HPDE6-E6E7 (cell line): ENCODE results near the gene GFRA3.
"Not testable (repeated sequence)": the region's sequence is repeated elsewhere in the genome, so short reads cannot be mapped to it uniquely, and the experiment has no call there.

ENCODE experiments used
- DNase-seq: peaks from one replicate; pipeline ENCODE4 v3.0.0; 2011; ENCODE audit warnings: missing footprints; ENCODE audit errors: extremely low spot score

The GFRA3 gene, protein sequence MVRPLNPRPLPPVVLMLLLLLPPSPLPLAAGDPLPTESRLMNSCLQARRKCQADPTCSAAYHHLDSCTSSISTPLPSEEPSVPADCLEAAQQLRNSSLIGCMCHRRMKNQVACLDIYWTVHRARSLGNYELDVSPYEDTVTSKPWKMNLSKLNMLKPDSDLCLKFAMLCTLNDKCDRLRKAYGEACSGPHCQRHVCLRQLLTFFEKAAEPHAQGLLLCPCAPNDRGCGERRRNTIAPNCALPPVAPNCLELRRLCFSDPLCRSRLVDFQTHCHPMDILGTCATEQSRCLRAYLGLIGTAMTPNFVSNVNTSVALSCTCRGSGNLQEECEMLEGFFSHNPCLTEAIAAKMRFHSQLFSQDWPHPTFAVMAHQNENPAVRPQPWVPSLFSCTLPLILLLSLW

DNA sequence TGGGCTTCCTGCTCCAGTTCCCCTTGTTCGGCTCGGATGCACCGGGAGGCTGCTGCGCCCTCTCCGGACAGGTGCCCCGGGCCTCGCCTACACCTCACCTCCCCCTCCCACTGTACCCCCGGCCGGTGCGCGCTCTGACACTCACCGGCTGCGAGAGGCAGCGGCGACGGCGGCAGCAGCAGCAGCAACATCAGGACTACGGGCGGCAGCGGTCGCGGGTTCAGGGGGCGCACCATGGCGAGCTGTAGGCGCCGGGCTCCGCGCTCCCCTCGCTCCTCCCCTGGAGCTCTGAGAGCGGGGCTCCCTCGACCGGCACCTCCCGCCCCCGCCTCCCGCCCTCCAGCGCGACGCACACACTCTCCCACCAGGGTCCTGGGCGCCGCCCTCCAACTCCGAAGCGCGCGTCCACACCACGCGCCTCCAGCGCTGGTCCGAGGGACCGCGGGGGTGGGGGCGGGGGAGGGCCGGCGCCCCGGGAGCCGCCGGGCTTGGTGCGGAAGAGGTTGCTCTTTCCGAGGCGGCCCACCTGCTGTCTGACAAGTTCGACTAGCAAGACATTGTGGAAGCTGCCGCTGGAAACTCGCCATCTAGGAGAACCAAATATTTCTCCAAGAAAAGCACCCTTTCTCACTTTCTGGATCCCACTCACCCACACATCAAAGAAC lies at the start of gene GFRA3:
Gene GFRA3, minus strand, starts transcription at position 433 of the 665 bp plus-strand sequence. Its CDS starts 197 bp downstream, at position 236.
- DNase-seq, result no peak

DNA sequence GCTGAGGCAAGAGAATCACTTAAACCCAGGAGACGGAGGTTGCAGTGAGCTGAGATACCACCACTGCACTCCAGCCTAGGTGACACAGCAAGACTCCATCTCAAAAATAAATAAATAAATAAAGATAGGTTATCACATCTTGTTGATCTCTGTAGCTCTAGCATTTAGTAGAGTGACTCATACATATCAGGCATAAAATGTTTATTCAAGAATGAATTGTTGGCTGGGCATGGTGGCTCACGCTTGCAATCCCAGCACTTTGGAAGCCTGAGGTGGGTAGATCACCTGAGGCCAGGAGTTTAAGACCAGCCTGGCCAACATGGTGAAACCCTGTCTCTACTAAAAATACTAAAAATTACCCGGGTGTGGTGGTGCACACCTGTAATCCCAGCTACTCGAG lies 43.8 kb upstream of the GFRA3 start:
- DNase-seq, result not testable (repeated sequence)

DNA sequence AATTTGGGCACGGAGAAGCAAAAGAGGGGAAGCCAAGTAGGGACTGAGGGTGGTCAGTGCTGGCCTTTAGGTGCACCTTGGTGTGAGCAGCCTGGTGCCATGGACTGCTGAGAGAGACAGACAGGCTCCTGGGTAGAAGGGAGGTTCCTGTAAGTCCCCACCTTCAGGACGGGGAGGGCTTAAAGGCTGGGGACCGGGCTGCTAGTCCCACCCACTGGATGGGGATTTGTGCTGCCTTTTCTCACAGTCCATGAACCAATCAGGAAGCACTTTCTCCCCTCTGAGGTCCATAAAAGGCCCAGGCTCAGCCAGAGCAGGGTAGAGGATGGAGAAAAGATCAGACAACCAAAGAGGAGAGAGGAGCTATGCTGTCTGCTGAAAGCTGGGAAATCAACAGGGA lies 41.9 kb upstream of the GFRA3 start:
- no peak for DNase-seq

DNA sequence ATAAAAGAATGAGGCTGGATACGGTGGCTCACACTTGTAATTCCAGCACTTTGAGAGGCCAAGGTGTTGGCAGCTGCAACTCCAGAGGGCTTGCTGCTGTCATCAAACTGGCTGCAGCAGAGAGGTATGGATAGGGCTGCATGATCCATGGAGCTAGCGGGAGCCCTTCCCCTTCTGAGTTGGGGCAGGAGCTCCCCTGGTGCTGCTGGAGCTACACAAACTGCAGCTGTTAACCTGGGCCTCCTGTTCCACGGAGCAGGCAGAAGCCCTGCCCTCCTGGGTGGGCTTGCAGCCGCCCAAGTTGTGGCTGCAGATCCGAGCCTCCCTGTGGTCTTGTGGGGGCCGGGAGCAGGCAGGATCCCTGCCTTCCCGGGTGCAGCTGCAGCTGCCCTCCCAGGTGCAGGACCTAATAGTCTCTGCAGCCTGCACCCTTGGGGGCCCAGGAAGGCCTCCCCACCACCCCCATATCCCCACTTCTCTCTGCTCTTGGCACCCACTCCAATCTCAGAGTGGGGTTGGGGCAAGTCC lies 41.4 kb upstream of the GFRA3 start:
- no peak for DNase-seq

DNA sequence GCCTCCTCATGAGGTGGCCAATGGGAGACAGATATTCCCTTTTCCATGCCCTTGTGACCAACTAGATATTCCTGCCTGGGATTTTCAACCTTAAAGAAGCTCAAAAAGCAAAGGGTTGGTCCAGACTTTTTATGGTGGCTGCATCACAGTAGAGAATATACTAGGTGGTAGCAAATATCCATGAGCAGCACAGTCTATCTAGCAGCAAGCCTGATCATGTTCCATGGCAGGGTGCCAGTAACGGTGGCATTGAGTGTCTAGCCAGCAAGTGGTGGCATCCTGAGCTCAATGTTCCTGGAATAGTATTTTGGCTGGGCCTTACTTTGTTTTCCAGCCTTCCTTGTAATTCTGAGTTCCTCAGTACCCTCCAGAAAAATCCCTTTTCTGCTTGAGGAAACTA lies 31.4 kb upstream of the GFRA3 start:
- peak; percentile 34 for DNase-seq

DNA sequence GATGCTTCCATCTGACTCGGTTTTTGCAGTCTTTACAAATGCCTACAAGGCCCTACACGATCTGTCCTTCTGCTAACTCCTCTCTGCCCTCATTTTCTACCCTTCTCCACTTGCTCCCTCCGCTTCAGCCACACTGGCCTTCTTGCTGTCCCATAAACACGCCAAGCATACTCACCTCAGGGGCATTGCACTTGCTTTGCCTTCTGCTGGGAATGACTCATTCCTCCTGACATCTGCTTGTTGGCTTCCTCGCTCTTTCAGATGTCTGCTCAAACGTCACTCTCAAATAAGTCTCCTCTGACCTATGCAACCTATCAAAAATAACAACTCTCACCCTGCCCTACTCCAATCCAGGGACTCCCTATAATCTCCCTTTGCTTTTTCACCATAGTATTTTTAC lies 29.0 kb upstream of the GFRA3 start:
- peak; percentile 41 for DNase-seq

DNA sequence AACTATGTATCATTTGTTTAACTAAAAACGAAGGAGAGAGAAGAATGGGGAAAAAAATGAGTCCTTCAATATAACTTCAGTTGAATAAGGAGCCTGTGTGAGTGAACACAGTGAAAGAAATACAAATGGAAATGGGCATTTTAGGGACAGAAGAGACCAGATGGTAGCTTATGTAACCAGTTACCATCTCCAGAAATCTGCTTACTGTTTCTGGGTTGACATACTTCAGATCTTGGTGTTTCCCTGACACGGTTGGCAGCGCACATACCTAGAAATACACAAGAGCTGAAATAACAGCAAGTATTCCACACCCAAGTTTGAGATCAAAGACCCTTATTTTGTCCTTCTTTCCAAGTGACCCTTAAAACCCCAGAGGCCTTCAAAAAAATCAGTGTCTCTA lies 14.9 kb upstream of the GFRA3 start:
- no peak for DNase-seq

DNA sequence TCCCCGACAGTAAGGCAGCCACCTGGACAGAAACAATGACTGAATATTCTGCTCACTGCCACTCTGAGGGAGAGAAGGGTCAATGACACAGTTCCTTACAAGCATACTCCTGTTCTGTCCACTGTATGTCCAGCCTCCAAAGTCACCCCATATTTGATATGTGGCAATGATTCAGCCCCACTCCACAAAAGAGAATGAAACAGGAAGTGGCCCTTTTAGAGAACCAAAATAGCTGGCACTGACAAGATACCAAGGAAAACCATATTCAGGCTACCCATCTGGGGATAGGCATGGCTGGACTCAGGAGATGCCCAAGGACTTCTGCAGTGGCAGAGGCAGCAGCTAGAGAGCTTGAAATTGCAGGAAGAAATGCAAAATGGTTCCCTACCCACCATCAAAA lies 12.8 kb upstream of the GFRA3 start:
- DNase-seq, result no peak

DNA sequence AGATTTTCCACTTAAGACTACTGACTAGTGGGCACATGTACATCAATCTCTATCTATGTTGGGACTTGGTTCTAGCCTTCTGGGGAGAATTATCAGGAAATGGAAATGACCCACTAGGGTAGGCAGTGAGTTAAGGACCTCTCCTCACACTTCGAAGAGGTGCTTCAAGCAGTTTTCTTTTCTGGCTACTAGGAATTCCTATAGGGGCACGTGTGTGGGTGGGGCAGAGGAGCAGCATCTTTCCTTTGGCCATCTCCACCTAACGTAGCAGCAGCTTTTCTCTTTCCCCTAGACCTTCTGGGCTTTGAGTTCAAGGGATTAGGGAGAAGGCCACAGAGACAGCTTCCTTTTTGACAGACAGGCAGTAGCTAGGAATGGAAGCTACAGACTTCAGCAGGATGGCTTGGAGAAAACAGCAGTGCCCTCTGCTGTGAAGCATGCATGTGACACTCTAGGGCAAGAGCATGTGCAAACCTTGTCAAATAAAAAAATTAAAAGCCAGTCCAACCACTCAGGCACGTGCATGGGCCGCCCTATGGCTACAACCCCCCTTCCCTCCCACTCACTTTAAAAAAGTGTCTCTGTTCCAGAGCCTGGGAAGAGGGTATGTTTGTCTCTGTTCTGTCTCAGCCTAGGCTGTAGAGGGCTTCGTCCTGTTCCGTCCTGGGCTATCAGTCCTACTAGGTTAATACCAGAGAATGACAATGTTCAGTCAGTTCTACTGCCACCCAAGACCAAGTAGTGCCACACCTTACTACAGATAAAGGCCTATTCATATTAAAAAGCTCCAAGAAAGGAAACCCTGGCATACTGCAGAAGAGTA lies 8.7 kb upstream of the GFRA3 start:
- peak; percentile 49 for DNase-seq

DNA sequence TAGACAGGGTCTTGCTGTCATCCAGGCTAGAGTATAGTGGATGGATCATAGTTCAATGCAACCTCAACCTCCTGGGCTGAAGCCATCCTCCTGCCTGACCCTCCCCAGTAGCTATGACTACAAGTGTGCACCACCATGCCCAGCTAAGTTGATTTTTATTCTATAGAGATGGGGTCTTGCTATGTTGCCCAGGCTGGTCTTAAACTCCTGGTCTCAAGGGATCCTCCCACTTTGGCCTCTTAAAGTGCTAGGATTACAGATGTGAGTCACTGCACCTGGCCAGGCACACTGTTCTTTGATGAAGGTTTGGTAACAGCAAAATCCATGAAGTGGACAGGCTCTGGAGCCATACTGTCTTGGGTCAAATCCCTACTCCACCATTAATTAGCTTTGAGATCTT lies 6.5 kb upstream of the GFRA3 start:
- no peak for DNase-seq

DNA sequence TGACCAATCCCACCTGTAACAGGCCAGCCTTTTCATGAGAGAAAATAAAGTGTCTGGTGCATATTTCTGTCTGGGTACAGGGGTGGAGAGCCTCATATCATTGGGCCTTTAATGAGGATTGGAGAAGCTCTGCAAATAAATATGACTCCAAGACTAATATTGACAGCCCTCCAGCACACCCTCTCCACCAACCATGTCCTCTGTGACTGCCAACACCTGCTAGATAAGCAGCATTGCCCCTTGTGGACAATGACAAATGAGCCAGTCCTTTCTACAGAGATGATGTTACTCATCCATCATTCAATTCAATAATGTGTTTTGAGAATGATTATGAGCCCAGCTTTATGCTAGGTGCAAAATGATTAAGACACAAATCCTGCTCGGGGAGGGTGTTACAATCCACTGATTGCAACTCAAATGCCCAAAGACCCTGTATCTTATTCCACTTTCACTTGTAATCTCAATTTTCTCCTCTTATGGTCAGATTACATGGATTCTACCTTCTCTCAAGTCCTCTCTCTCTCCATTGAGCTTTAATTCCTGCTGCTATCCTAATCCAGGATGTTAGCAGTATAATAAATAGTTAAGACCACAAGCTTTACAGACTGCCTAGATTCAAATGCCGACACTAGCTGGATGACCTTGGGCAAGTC lies 2.1 kb upstream of the GFRA3 start:
- DNase-seq, result no peak

DNA sequence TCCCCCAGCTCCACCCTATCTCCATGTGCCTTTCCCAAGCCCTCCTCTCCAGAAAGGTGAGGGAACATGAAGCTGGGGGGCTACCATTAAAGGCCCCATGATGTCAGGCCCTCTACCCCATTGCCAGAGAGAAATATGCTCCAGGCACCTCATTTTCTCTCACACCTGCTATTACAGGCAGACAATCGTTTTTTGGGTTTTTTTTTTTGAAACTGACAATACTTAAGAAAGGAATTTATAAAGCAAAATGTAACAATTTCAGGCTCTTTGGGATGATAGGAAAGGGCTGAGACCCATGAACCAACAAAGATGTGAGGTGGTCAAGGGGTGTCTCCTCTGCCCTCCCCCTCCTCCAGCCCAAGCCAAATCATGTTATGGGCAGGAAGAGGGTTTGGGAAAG lies 1.5 kb upstream of the GFRA3 start:
- DNase-seq, result no peak

DNA sequence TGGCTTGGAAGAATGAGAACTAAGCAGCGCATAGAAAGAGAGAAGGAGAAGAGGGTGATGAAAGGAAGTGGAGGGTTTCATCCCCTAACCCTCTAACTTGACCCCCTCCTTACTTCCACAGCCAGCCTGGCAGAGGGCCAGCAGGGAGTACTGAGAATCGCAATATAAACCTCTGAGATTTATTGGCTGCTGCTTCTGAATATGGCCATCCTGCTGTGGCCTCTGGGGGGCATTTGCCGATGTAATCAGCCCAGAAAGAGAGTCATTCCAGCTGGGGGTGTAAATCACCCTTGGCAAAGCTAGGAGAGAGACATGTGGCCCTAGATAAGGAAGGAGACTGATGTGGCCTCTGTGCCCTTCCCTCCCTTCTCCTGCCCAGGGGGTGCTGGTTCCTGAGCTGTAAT lies 960 bp upstream of the GFRA3 start:
- no peak for DNase-seq

DNA sequence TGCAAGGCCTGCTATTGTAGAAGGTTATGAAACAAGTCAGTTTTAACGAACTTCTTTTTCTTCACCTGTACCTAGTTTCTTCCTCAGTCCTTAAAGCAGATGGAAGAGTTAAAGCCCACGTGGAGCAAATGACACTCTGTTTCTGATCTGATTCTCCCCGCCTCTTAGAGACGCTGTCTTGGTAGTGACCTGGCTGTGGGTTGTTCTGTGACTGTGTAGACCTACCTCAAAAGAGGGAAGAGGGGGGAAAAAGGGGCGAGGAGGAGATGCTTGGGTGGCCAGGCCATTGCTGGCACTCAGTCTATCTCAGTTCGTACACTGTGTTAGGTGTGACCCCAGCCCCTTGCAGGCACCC lies 610 bp downstream of the GFRA3 start:
- no peak for DNase-seq

DNA sequence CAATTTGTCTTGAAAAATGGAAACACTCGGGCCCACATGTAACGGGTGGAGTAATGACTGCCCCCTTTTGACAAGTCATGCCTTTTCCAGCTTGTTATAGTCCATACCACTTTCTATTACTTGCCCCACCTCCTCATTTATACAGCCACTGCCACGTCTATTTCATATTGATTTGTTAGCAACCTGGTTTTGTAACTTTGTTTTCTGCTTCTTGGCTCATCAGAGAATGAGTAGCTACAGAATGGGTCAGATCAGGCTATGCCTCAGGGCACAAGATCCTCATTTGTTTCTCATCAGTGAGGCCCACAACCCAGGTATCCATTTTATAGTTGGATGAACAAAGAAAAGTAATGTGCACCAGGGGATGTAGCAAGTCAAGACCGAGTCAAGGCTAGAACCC lies 1.7 kb downstream of the GFRA3 start:
- no peak for DNase-seq

DNA sequence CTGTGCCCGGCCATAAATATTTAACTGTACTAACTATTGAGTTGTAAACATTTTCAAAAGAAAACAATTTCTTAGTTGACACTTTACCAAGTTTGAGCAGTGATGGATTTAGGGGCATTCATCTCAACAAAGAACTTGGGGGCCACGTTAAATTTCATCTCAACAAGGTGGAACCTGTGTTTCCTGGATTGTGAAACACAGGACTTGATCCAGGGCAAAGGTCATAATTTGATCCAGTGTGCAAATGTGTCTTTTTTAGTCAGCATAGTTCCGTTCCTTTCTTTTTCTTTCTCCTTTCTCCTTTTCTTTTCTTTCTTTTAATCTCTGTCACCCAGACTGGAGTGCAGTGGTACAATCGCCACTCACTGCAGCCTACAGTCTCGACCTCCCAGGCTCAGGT lies 3.1 kb downstream of the GFRA3 start:
- DNase-seq, result no peak

DNA sequence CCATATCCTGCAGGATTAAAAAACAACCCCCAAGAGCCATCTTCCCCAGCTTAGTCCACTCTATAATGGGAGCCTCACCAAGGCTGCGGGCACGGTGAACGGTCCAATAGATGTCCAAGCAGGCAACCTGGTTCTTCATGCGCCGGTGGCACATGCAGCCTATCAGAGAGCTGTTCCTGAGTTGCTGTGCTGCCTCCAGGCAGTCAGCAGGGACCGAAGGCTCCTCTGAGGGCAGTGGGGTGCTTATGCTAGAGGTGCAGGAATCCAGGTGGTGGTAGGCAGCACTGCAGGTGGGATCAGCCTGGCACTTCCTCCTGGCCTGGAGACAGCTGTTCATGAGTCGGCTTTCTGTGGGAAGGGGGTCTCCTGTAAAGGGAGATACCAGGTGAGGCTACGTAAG lies 10.2 kb downstream of the GFRA3 start:
- DNase-seq, result no peak

DNA sequence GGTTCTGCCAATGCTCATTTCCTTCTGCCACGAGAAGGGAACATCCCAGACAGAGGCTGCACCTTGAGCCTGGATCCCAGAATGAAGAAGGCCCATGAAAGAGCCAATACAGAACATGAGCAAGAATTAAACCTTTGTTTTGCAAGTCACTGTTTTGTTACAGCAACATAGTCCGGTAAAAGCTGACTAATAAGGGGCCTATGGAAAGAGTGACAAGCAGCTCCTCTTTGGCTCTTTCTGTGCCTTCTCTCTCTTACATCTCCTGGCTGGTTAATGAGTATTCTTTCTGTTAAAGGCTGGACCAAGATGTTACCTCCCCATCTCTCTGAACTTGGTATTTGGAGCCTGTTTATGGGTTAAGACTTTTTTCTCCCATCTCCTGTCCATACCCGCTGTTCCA lies 10.8 kb downstream of the GFRA3 start:
- no peak for DNase-seq

DNA sequence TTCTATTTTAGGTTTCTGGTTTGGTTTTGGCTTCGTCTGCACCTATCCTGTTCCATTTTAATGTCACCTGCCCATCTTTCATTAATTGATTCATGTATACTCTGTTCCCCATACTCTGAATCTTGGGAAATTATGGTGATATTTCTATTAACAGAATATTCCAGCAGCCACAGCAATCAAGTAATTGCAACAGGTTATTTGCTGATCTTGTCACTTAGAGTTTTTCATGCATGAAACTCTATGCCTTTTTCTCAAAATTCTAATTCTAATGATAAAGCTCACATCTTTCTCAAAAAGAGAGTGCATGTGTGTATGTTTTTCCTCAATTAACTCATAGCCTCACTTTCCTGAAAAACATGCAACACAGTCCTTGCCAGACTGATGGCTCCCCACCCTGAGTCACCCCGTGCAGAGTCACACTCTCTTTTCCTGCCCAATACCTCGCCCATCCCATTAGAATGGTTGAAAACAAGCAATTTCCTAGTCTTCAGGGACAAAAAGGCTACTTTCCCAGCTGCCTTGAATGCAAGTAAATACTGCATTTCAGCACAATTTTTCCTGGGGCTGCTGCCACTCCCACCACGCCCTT lies 15.6 kb downstream of the GFRA3 start:
- DNase-seq, result no peak

DNA sequence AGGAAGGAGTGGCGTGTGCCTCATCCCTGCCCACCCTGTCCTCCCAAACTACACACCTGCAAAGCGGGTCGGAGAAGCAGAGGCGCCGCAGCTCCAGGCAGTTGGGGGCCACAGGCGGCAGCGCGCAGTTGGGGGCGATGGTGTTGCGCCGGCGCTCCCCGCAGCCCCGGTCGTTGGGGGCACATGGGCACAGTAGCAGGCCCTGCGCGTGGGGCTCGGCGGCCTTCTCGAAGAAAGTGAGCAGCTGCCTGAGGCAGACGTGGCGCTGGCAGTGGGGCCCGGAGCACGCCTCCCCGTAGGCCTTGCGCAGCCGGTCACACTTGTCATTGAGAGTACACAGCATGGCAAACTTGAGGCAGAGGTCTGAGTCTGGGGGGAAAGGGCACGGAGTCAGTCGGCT lies 16.8 kb downstream of the GFRA3 start:
- no peak for DNase-seq

DNA sequence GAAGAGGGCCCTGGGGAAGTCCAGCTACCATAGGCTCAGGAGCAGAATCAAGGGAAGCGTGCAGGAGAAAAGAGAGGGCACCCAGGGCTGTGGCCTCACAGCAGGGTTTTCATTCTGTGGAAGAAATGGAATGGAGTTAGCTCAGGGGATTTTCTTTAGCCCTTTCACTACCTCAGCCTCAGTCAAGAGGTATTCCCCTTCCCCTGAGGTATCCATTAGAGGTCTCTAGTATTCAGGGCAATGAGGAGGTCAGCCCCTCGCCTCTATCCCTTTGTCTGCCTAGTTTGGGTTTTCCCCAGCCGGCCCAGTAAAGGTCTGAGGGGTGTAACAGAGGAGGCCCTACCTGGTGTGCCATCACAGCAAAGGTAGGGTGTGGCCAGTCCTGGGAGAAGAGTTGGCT lies 21.5 kb downstream of the GFRA3 start:
- DNase-seq, result no peak

DNA sequence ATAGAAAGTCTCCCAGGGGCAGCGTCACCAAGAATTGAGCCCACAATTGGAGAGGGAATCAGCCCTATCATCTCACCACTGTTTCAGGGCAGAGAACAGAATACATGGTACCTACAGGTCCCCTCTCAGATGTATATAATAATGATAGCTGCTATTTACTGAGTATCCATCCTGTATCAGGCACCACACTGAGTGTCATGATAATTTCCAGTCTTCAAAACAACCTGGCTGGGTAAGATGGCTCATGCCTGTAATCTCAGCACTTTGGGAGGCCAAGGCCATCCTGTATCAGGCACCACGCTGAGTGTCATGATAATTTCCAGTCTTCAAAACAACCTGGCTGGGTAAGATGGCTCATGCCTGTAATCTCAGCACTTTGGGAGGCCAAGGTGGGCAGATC lies 26.6 kb downstream of the GFRA3 start:
- DNase-seq, result not testable (repeated sequence)
